Neural cell (in vitro differentiated cells): ENCODE data around the gene STX8. TPM values are rescaled to one million over a fixed set of nuclear protein-coding genes. Genes with fewer than 3 reads are reported as not detected.
"Not testable (repeated sequence)": the region's sequence is repeated elsewhere in the genome, so short reads cannot be mapped to it uniquely, and the experiment has no call there.

Experiments
- H2AFZ ChIP-seq: fragments of 200-600, 300-800 bp; sonication (generic), shearing (Covaris generic); 2 replicates; pipeline ENCODE4 v1.6.0; 2014; ENCODE audit warnings: low read depth, mild to moderate bottlenecking, antibody characterized with exemption, low read length, moderate library complexity
- H3F3A ChIP-seq: fragments of 200-600 bp; shearing (Covaris generic); 2 replicates; pipeline ENCODE4 v1.6.1; 2016; ENCODE audit warnings: mild to moderate bottlenecking, moderate library complexity, mixed read lengths, antibody characterized with exemption, low read length; ENCODE audit not compliant: insufficient read depth, poor library complexity, severe bottlenecking
- H3K27ac ChIP-seq: fragments of 200-600, 300-800 bp; sonication (generic), shearing (Covaris generic); 2 replicates; pipeline ENCODE4 v1.5.1; 2014; ENCODE audit warnings: mild to moderate bottlenecking, low read length, moderate library complexity
- H3K27me3 ChIP-seq: fragments of 300-800, 200-600 bp; sonication (generic), shearing (Covaris generic); 2 replicates; pipeline ENCODE4 v1.6.0; 2014; ENCODE audit warnings: mild to moderate bottlenecking, low read depth, low read length, moderate library complexity; ENCODE audit not compliant: insufficient read depth
- H3K36me3 ChIP-seq: fragments of 300-800, 200-600 bp; sonication (generic), shearing (Covaris generic); 2 replicates; pipeline ENCODE4 v1.5.1; 2014; ENCODE audit warnings: mild to moderate bottlenecking, antibody characterized with exemption, low read length, moderate library complexity; ENCODE audit not compliant: insufficient read depth
- H3K4me2 ChIP-seq: fragments of 300-800, 200-600 bp; sonication (generic), shearing (Covaris generic); 2 replicates; pipeline ENCODE4 v1.6.0; 2014; ENCODE audit warnings: mild to moderate bottlenecking, low read length
- H3K4me3 ChIP-seq: fragments of 300-800, 200-600 bp; sonication (generic), shearing (Covaris generic); 2 replicates; pipeline ENCODE4 v1.5.1; 2014; ENCODE audit warnings: mild to moderate bottlenecking, low read length, moderate library complexity
- H3K79me2 ChIP-seq: fragments of 200-600 bp; shearing (Covaris generic); replicated peaks from 2 replicates; pipeline ENCODE4 v1.6.0; 2014; ENCODE audit warnings: mild to moderate bottlenecking, low read length, moderate library complexity; ENCODE audit not compliant: insufficient read depth
- H3K9ac ChIP-seq: fragments of 300-800, 200-600 bp; sonication (generic), shearing (Covaris generic); 2 replicates; pipeline ENCODE4 v1.6.1; 2016; ENCODE audit warnings: mild to moderate bottlenecking, low read length, mixed read lengths
- H3K9me2 ChIP-seq: fragments of 200-600 bp; shearing (Covaris generic); 2 replicates; pipeline ENCODE4 v1.6.1; 2016; ENCODE audit warnings: mild to moderate bottlenecking, low read length, mixed read lengths; ENCODE audit not compliant: insufficient read depth
- H3K9me3 ChIP-seq: fragments of 200-600, 300-800 bp; sonication (generic), shearing (Covaris generic); 2 replicates; pipeline ENCODE4 v1.6.1; 2016; ENCODE audit warnings: mild to moderate bottlenecking, mixed run types, low read length, moderate library complexity, mixed read lengths
- H4K20me1 ChIP-seq: fragments of 200-600 bp; shearing (Covaris generic); 2 replicates; pipeline ENCODE4 v1.6.1; 2016; ENCODE audit warnings: mild to moderate bottlenecking, mixed run types; ENCODE audit not compliant: insufficient read depth
- CTCF ChIP-seq: fragments of 450-650 bp; IDR thresholded peaks from 2 replicates; pipeline ENCODE4 v1.5.1; 2014; ENCODE audit warnings: antibody characterized with exemption, mild to moderate bottlenecking, moderate library complexity; ENCODE audit not compliant: poor library complexity, severe bottlenecking
- EP300 ChIP-seq: fragments of 450-650 bp; conservative IDR thresholded peaks from 2 replicates; pipeline ENCODE4 v1.6.1; 2014; ENCODE audit warnings: antibody characterized with exemption, mild to moderate bottlenecking, moderate library complexity; ENCODE audit not compliant: poor library complexity, severe bottlenecking
- EZH2 ChIP-seq: fragments of 200-600, 300-800 bp; shearing (Covaris generic), sonication (generic); IDR thresholded peaks from 2 replicates; pipeline ENCODE4 v1.6.1; 2014; ENCODE audit warnings: antibody characterized with exemption, low read length, borderline replicate concordance, mild to moderate bottlenecking; ENCODE audit not compliant: insufficient read depth, poor library complexity, severe bottlenecking
- MXI1 ChIP-seq: fragments of 450-650 bp; conservative IDR thresholded peaks from 2 replicates; pipeline ENCODE4 v1.6.1; 2014; ENCODE audit warnings: antibody characterized with exemption, mild to moderate bottlenecking; ENCODE audit not compliant: poor library complexity, severe bottlenecking
- POLR2AphosphoS5 ChIP-seq: IDR thresholded peaks from 2 replicates; pipeline ENCODE4 v1.6.1; 2012
- RAD21 ChIP-seq: fragments of 450-650 bp; conservative IDR thresholded peaks from 2 replicates; pipeline ENCODE4 v1.6.1; 2014; ENCODE audit warnings: antibody characterized with exemption, mild to moderate bottlenecking, moderate library complexity
- REST ChIP-seq: IDR thresholded peaks from 2 replicates; pipeline ENCODE4 v1.6.1; 2012; ENCODE audit warnings: borderline replicate concordance
- SMC3 ChIP-seq: fragments of 450-650 bp; conservative IDR thresholded peaks from 2 replicates; pipeline ENCODE4 v1.6.1; 2014; ENCODE audit warnings: antibody characterized with exemption, mild to moderate bottlenecking, moderate library complexity; ENCODE audit not compliant: poor library complexity
- TAF1 ChIP-seq: IDR thresholded peaks from 2 replicates; pipeline ENCODE4 v1.6.1; 2012; ENCODE audit warnings: low read depth
- polyA plus RNA-seq: library from polyadenylated mRNA; depleted of rRNA; stranded (reverse); fragments of >200 nt; gene quantifications from 2 replicates; pipeline ENCODE4 v1.2.3, GENCODE V29; 2014

The STX8 gene
- polyA plus RNA-seq, 1 donor from 2014 or later = 100 TPM

GRCh38 chr17:9615486-9615885, 39.9 kb upstream of the STX8 start:
- Histone ChIP-seq H3K79me2 (no peaks in the 10 kb centered on the region), H3K27ac (no peak overlapping the region), H3K36me3 (no peaks in the 10 kb centered on the region), H3K9ac (no peak overlapping the region), H3F3A (no peaks in the 10 kb centered on the region), H2AFZ (no peak overlapping the region), H3K9me2 (no peaks in the 10 kb centered on the region), H3K4me2 (no peak overlapping the region), H4K20me1 (no peaks in the 10 kb centered on the region), H3K4me3 (no peak overlapping the region), H3K27me3 (no peaks in the 10 kb centered on the region), H3K9me3 (no peaks in the 10 kb centered on the region)
- no peak for TF ChIP-seq SMC3
- TF ChIP-seq REST = no peak
- no peak for TF ChIP-seq RAD21
- TF ChIP-seq POLR2AphosphoS5 = no peak
- no peak for TF ChIP-seq TAF1
- TF ChIP-seq EP300 = no peak

- H3K9me3 ChIP-seq = no peaks in the 10 kb centered on the region
- H2AFZ ChIP-seq = no peak overlapping the region
- H3K36me3 ChIP-seq = no peaks in the 10 kb centered on the region
Measured at GRCh38 chr17:9612006-9612405, 36.4 kb upstream of the STX8 start.

GRCh38 chr17:9611557-9611956, 35.9 kb upstream of the STX8 start:
- no peaks in the 10 kb centered on the region for H3K27me3 ChIP-seq
- no peaks in the 10 kb centered on the region for H4K20me1 ChIP-seq
- H3K4me2 ChIP-seq = no peak overlapping the region
- no peak overlapping the region for H3K4me3 ChIP-seq
- H3K27ac ChIP-seq = no peak overlapping the region
- no peak overlapping the region for H2AFZ ChIP-seq
- TF ChIP-seq POLR2AphosphoS5 = no peak
- no peak for TF ChIP-seq RAD21
- no peak for TF ChIP-seq CTCF
- TF ChIP-seq EZH2 = no peak
- TF ChIP-seq SMC3 = no peak
- TF ChIP-seq EP300 = no peak
- TF ChIP-seq TAF1 = no peak
- TF ChIP-seq REST = no peak
- TF ChIP-seq MXI1 = no peak
- no peaks in the 10 kb centered on the region for H3K79me2 ChIP-seq
- H3K9me2 ChIP-seq = no peaks in the 10 kb centered on the region
- no peaks in the 10 kb centered on the region for H3K36me3 ChIP-seq
- no peak overlapping the region for H3K9ac ChIP-seq
- no peaks in the 10 kb centered on the region for H3K9me3 ChIP-seq
- H3F3A ChIP-seq = no peaks in the 10 kb centered on the region

More at GRCh38 chr17:9612006-9612405, 36.4 kb upstream of the STX8 start:
- Histone ChIP-seq H3K4me3 (no peak overlapping the region), H3K27ac (no peak overlapping the region), H3K4me2 (no peak overlapping the region), H3F3A (no peaks in the 10 kb centered on the region), H3K9ac (no peak overlapping the region), H3K9me2 (no peaks in the 10 kb centered on the region), H3K79me2 (no peaks in the 10 kb centered on the region), H3K27me3 (no peaks in the 10 kb centered on the region), H4K20me1 (no peaks in the 10 kb centered on the region)
- TF ChIP-seq SMC3 (no peak), EP300 (peak; percentile 73)

GRCh38 chr17:9607058-9607457, 31.4 kb upstream of the STX8 start:
- not testable (repeated sequence) for H3K9ac ChIP-seq, H3K27ac ChIP-seq, H2AFZ ChIP-seq, H3K36me3 ChIP-seq, H3K27me3 ChIP-seq, H3F3A ChIP-seq, H3K79me2 ChIP-seq, H3K9me2 ChIP-seq, H4K20me1 ChIP-seq, H3K4me2 ChIP-seq, H3K4me3 ChIP-seq, H3K9me3 ChIP-seq
